Medulla oblongata (tissue), 1 donor: ENCODE data around the gene BRD8.

Experiments used
- DNase-seq: peaks from one replicate; pipeline ENCODE4 v3.0.0-alpha.2; 2015; ENCODE audit errors: extremely low spot score

Gene BRD8

GRCh38 chr5:138102454-138103318 lies 75.7 kb downstream of the BRD8 start:
- DNase-seq, result no peak

GRCh38 chr5:138096997-138097828 lies 81.2 kb downstream of the BRD8 start:
- DNase-seq, result no peak

GRCh38 chr5:138096363-138096762 lies 82.1 kb downstream of the BRD8 start:
- no peak for DNase-seq

- no peak for DNase-seq
These were observed 83.1 kb downstream of the BRD8 start for GRCh38 chr5:138095100-138095907.

- DNase-seq, result no peak
These were observed 85.4 kb downstream of the BRD8 start for GRCh38 chr5:138093036-138093435.

- DNase-seq, result no peak
These were observed 86.1 kb downstream of the BRD8 start for GRCh38 chr5:138092301-138092700.

- no peak for DNase-seq
These were observed 86.7 kb downstream of the BRD8 start for GRCh38 chr5:138091685-138092084.
